Ovary (tissue), 3 donors: ENCODE measurements around the gene SERPINI1.

Experiments used
- CTCF ChIP-seq, 3 donors: fragments of 450-650 bp in 2 of 3; fragments of 200-600 bp in 1 of 3; IDR thresholded peaks; one replicate each; pipeline versions ENCODE4 v1.5.1 to v1.8.0; 2016 to 2022; ENCODE audit warnings: antibody characterized with exemption in 3 of 3, mild to moderate bottlenecking in 1 of 3
- POLR2A ChIP-seq: fragments of 450-650 bp; IDR thresholded peaks from one replicate; pipeline ENCODE4 v1.6.1; 2017; ENCODE audit warnings: antibody characterized with exemption, mild to moderate bottlenecking, moderate library complexity
- donor health status: DM: no; HTN: no; CAD: no.

- no peak for TF ChIP-seq CTCF (IDR thresholded peaks at IDR 0.05)
- TF ChIP-seq POLR2A: no peak
Observed at GRCh38 chr3:167718582-167718981, 16.9 kb upstream of the SERPINI1 start.
